ENCODE data around the gene ADRA1B.

The ADRA1B gene

GRCh38 chr5:159912033-159912800 lies 4.1 kb upstream of the ADRA1B start:
- DNase-seq (ENCODE audit: low spot score), result no peak
- TF ChIP-seq, protein P1, sequence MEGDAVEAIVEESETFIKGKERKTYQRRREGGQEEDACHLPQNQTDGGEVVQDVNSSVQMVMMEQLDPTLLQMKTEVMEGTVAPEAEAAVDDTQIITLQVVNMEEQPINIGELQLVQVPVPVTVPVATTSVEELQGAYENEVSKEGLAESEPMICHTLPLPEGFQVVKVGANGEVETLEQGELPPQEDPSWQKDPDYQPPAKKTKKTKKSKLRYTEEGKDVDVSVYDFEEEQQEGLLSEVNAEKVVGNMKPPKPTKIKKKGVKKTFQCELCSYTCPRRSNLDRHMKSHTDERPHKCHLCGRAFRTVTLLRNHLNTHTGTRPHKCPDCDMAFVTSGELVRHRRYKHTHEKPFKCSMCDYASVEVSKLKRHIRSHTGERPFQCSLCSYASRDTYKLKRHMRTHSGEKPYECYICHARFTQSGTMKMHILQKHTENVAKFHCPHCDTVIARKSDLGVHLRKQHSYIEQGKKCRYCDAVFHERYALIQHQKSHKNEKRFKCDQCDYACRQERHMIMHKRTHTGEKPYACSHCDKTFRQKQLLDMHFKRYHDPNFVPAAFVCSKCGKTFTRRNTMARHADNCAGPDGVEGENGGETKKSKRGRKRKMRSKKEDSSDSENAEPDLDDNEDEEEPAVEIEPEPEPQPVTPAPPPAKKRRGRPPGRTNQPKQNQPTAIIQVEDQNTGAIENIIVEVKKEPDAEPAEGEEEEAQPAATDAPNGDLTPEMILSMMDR (IDR thresholded peaks at IDR 0.05), result no peak
- no peak overlapping the region for H3K4me3 ChIP-seq
- H3K27ac ChIP-seq, result peak overlapping the region in 1 of 2 donors; percentile 74

DNA sequence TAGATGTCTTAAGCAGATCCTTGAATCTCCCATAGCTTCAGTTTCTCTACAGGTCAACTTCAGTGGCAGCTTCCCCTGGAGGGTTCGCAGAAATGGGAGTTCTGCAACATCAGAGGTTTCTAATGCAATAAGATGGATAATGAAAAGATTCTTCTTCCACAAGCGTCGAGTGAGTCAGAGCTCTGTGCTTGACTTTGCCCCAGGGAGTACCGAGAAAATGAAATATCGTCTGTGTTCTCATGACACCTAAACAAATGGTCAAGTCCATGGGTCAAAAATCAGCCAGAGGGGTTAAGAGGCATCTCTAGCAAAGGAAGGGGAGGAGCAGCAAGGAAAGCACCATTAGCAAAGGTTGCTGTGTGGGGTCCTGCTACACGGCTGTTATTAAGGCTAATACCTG lies 3.2 kb upstream of the ADRA1B start:
- no peak for DNase-seq (ENCODE audit: low spot score)
- TF ChIP-seq, protein P1 (IDR thresholded peaks at IDR 0.05), result no peak
- Histone ChIP-seq H3K27ac (peak overlapping the region in 1 of 2 donors; percentile 74), H3K4me3 (no peak overlapping the region)

GRCh38 chr5:159913501-159913900 lies 2.8 kb upstream of the ADRA1B start:
- no peak for DNase-seq (ENCODE audit: low spot score)
- TF ChIP-seq, protein P1 (IDR thresholded peaks at IDR 0.05), result no peak
- Histone ChIP-seq H3K4me3 (no peak overlapping the region), H3K27ac (peak overlapping the region in 1 of 2 donors; percentile 74)

DNA sequence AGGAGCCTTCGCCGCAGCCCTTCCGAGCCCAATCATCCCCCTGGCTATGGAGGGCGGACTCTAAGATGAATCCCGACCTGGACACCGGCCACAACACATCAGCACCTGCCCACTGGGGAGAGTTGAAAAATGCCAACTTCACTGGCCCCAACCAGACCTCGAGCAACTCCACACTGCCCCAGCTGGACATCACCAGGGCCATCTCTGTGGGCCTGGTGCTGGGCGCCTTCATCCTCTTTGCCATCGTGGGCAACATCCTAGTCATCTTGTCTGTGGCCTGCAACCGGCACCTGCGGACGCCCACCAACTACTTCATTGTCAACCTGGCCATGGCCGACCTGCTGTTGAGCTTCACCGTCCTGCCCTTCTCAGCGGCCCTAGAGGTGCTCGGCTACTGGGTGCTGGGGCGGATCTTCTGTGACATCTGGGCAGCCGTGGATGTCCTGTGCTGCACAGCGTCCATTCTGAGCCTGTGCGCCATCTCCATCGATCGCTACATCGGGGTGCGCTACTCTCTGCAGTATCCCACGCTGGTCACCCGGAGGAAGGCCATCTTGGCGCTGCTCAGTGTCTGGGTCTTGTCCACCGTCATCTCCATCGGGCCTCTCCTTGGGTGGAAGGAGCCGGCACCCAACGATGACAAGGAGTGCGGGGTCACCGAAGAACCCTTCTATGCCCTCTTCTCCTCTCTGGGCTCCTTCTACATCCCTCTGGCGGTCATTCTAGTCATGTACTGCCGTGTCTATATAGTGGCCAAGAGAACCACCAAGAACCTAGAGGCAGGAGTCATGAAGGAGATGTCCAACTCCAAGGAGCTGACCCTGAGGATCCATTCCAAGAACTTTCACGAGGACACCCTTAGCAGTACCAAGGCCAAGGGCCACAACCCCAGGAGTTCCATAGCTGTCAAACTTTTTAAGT lies 819 bp downstream of the ADRA1B start:
- TF ChIP-seq, protein P1 (IDR thresholded peaks at IDR 0.05), result no peak
- Histone ChIP-seq H3K27ac (peak overlapping the region; percentile 65 to 90), H3K4me3 (peak overlapping the region; percentile 83)
- DNase-seq (ENCODE audit: low spot score), result no peak

DNA sequence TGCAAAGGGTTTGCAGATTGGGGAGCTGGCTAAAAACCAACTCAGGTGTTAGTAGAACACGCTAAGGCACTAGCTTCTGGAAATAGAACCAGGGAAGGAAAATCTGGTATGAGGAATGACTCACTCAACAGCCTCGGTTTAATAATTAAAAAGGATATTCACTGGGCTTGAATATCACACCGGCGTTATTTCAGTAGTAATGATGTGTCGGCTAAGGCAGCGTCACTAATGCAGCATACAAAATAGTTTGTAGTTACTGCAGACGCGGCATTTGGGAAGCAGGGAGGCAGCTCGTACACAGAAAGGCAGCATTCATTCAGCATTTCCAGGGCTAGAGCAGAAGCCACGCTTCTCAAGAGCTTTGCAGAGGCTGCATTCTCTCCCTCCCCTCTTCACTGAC lies 1.7 kb downstream of the ADRA1B start:
- Histone ChIP-seq H3K27ac (no peak overlapping the region), H3K4me3 (peak overlapping the region; percentile 3)
- no peak for DNase-seq (ENCODE audit: low spot score)
- TF ChIP-seq, protein P1 (IDR thresholded peaks at IDR 0.05), result no peak

GRCh38 chr5:159921721-159922120 lies 5.4 kb downstream of the ADRA1B start:
- TF ChIP-seq, protein P1 (IDR thresholded peaks at IDR 0.05), result no peak
- no peak overlapping the region for H3K27ac ChIP-seq
- DNase-seq (ENCODE audit: low spot score), result no peak
- no peak overlapping the region for H3K4me3 ChIP-seq

Measured in coronary artery (tissue), 2 donors.